ENCODE measurements around the gene EYA4.

EYA4 gene

GRCh38 chr6:133456944-133457343, 215.8 kb downstream of the EYA4 start:
- H3K4me1 ChIP-seq (ENCODE audit: control insufficient read depth in 2 of 2, insufficient read depth in 2 of 2, low read length in 2 of 2): no peaks in the 10 kb centered on the region
- H3K27ac ChIP-seq (ENCODE audit: low read depth in 2 of 2, low read length in 2 of 2): no peak overlapping the region
- no peak overlapping the region for H3K9ac ChIP-seq (ENCODE audit: low read depth in 1 of 2, low read length in 2 of 2)
- no peak overlapping the region for H3K4me3 ChIP-seq (ENCODE audit: low read length in 2 of 2)
- no peaks in the 10 kb centered on the region for H3K36me3 ChIP-seq (ENCODE audit: control insufficient read depth in 2 of 2, insufficient read depth in 2 of 2, low read length in 2 of 2)
- no peaks in the 10 kb centered on the region for H3K27me3 ChIP-seq (ENCODE audit: control insufficient read depth in 2 of 2, insufficient read depth in 2 of 2, low read length in 2 of 2)
- H3K9me3 ChIP-seq (ENCODE audit: control insufficient read depth in 2 of 2, low read length in 2 of 2): no peaks in the 10 kb centered on the region

DNA sequence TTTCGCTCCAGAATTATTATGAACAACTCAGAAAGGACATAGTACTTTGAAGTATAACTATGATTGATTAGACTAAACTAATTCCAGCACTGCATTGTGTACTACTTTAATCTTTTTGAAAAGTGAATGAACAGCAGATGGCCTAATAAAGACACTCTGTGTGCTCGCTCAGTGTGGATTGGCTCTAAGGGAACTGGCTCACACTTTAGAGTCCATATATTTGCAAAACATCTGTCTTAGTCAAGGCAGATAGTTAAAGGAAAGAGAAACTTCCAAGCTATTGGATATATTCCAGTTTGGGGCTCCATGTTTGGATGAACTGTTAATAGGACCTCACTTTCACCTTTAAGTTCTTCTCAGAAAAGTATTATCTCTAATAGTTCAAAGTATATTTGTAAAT, 218.9 kb downstream of the EYA4 start:
- Histone ChIP-seq H3K9ac (ENCODE audit: low read depth in 1 of 2, low read length in 2 of 2) (no peak overlapping the region), H3K9me3 (ENCODE audit: control insufficient read depth in 2 of 2, low read length in 2 of 2) (no peaks in the 10 kb centered on the region), H3K4me1 (ENCODE audit: control insufficient read depth in 2 of 2, insufficient read depth in 2 of 2, low read length in 2 of 2) (no peaks in the 10 kb centered on the region), H3K36me3 (ENCODE audit: control insufficient read depth in 2 of 2, insufficient read depth in 2 of 2, low read length in 2 of 2) (no peaks in the 10 kb centered on the region), H3K27me3 (ENCODE audit: control insufficient read depth in 2 of 2, insufficient read depth in 2 of 2, low read length in 2 of 2) (no peaks in the 10 kb centered on the region), H3K4me3 (ENCODE audit: low read length in 2 of 2) (no peak overlapping the region), H3K27ac (ENCODE audit: low read depth in 2 of 2, low read length in 2 of 2) (no peak overlapping the region)

GRCh38 chr6:133463790-133464189, 222.6 kb downstream of the EYA4 start:
- Histone ChIP-seq H3K9ac (ENCODE audit: low read depth in 1 of 2, low read length in 2 of 2) (no peak overlapping the region), H3K9me3 (ENCODE audit: control insufficient read depth in 2 of 2, low read length in 2 of 2) (no peaks in the 10 kb centered on the region), H3K36me3 (ENCODE audit: control insufficient read depth in 2 of 2, insufficient read depth in 2 of 2, low read length in 2 of 2) (no peaks in the 10 kb centered on the region), H3K4me1 (ENCODE audit: control insufficient read depth in 2 of 2, insufficient read depth in 2 of 2, low read length in 2 of 2) (no peaks in the 10 kb centered on the region), H3K27me3 (ENCODE audit: control insufficient read depth in 2 of 2, insufficient read depth in 2 of 2, low read length in 2 of 2) (no peaks in the 10 kb centered on the region), H3K27ac (ENCODE audit: low read depth in 2 of 2, low read length in 2 of 2) (no peak overlapping the region), H3K4me3 (ENCODE audit: low read length in 2 of 2) (no peak overlapping the region)

GRCh38 chr6:133466680-133467079, 225.5 kb downstream of the EYA4 start:
- Histone ChIP-seq H3K9ac (ENCODE audit: low read depth in 1 of 2, low read length in 2 of 2) (no peak overlapping the region), H3K4me1 (ENCODE audit: control insufficient read depth in 2 of 2, insufficient read depth in 2 of 2, low read length in 2 of 2) (no peaks in the 10 kb centered on the region), H3K9me3 (ENCODE audit: control insufficient read depth in 2 of 2, low read length in 2 of 2) (no peaks in the 10 kb centered on the region), H3K4me3 (ENCODE audit: low read length in 2 of 2) (no peak overlapping the region), H3K36me3 (ENCODE audit: control insufficient read depth in 2 of 2, insufficient read depth in 2 of 2, low read length in 2 of 2) (no peaks in the 10 kb centered on the region), H3K27ac (ENCODE audit: low read depth in 2 of 2, low read length in 2 of 2) (no peak overlapping the region), H3K27me3 (ENCODE audit: control insufficient read depth in 2 of 2, insufficient read depth in 2 of 2, low read length in 2 of 2) (no peaks in the 10 kb centered on the region)

GRCh38 chr6:133467231-133467981, 226.2 kb downstream of the EYA4 start:
- no peak overlapping the region for H3K9ac ChIP-seq (ENCODE audit: low read depth in 1 of 2, low read length in 2 of 2)
- H3K36me3 ChIP-seq (ENCODE audit: control insufficient read depth in 2 of 2, insufficient read depth in 2 of 2, low read length in 2 of 2): no peaks in the 10 kb centered on the region
- H3K9me3 ChIP-seq (ENCODE audit: control insufficient read depth in 2 of 2, low read length in 2 of 2): no peaks in the 10 kb centered on the region
- no peaks in the 10 kb centered on the region for H3K4me1 ChIP-seq (ENCODE audit: control insufficient read depth in 2 of 2, insufficient read depth in 2 of 2, low read length in 2 of 2)
- H3K27me3 ChIP-seq (ENCODE audit: control insufficient read depth in 2 of 2, insufficient read depth in 2 of 2, low read length in 2 of 2): no peaks in the 10 kb centered on the region
- H3K27ac ChIP-seq (ENCODE audit: low read depth in 2 of 2, low read length in 2 of 2): no peak overlapping the region
- H3K4me3 ChIP-seq (ENCODE audit: low read length in 2 of 2): no peak overlapping the region

- H3K4me3 ChIP-seq (ENCODE audit: low read length in 2 of 2): no peak overlapping the region
- H3K9me3 ChIP-seq (ENCODE audit: control insufficient read depth in 2 of 2, low read length in 2 of 2): no peaks in the 10 kb centered on the region
- H3K27ac ChIP-seq (ENCODE audit: low read depth in 2 of 2, low read length in 2 of 2): no peak overlapping the region
- H3K36me3 ChIP-seq (ENCODE audit: control insufficient read depth in 2 of 2, insufficient read depth in 2 of 2, low read length in 2 of 2): no peaks in the 10 kb centered on the region
- no peaks in the 10 kb centered on the region for H3K27me3 ChIP-seq (ENCODE audit: control insufficient read depth in 2 of 2, insufficient read depth in 2 of 2, low read length in 2 of 2)
- no peak overlapping the region for H3K9ac ChIP-seq (ENCODE audit: low read depth in 1 of 2, low read length in 2 of 2)
- no peaks in the 10 kb centered on the region for H3K4me1 ChIP-seq (ENCODE audit: control insufficient read depth in 2 of 2, insufficient read depth in 2 of 2, low read length in 2 of 2)
Observed at GRCh38 chr6:133467982-133468380, 226.8 kb downstream of the EYA4 start.

GRCh38 chr6:133468591-133468990, 227.4 kb downstream of the EYA4 start:
- H3K4me1 ChIP-seq (ENCODE audit: control insufficient read depth in 2 of 2, insufficient read depth in 2 of 2, low read length in 2 of 2): no peaks in the 10 kb centered on the region
- no peak overlapping the region for H3K9ac ChIP-seq (ENCODE audit: low read depth in 1 of 2, low read length in 2 of 2)
- H3K27me3 ChIP-seq (ENCODE audit: control insufficient read depth in 2 of 2, insufficient read depth in 2 of 2, low read length in 2 of 2): no peaks in the 10 kb centered on the region
- no peak overlapping the region for H3K27ac ChIP-seq (ENCODE audit: low read depth in 2 of 2, low read length in 2 of 2)
- H3K4me3 ChIP-seq (ENCODE audit: low read length in 2 of 2): no peak overlapping the region
- H3K9me3 ChIP-seq (ENCODE audit: control insufficient read depth in 2 of 2, low read length in 2 of 2): no peaks in the 10 kb centered on the region
- no peaks in the 10 kb centered on the region for H3K36me3 ChIP-seq (ENCODE audit: control insufficient read depth in 2 of 2, insufficient read depth in 2 of 2, low read length in 2 of 2)

DNA sequence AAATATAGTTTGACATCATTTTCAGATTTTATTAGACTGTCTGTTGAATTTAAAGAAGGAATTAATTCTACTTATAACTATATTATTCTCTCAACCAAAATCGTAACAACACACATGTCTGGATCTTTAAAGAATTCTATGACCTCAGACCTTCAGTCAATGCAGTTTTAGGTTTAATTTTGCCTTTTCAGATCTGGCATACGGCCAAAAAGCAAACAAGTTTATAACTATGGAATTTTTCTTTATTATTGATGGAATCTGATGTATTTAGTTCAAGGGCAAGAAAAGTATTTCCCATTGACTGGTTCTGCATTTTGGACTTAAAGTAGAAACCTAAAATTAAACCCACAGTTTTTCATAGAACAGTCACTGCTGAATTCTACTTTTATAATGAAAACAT, 233.4 kb downstream of the EYA4 start:
- Histone ChIP-seq H3K27me3 (ENCODE audit: control insufficient read depth in 2 of 2, insufficient read depth in 2 of 2, low read length in 2 of 2) (no peaks in the 10 kb centered on the region), H3K9ac (ENCODE audit: low read depth in 1 of 2, low read length in 2 of 2) (no peak overlapping the region), H3K9me3 (ENCODE audit: control insufficient read depth in 2 of 2, low read length in 2 of 2) (no peaks in the 10 kb centered on the region), H3K4me3 (ENCODE audit: low read length in 2 of 2) (no peak overlapping the region), H3K36me3 (ENCODE audit: control insufficient read depth in 2 of 2, insufficient read depth in 2 of 2, low read length in 2 of 2) (no peaks in the 10 kb centered on the region), H3K27ac (ENCODE audit: low read depth in 2 of 2, low read length in 2 of 2) (no peak overlapping the region), H3K4me1 (ENCODE audit: control insufficient read depth in 2 of 2, insufficient read depth in 2 of 2, low read length in 2 of 2) (no peaks in the 10 kb centered on the region)

GRCh38 chr6:133478673-133479072, 237.5 kb downstream of the EYA4 start:
- no peaks in the 10 kb centered on the region for H3K36me3 ChIP-seq (ENCODE audit: control insufficient read depth in 2 of 2, insufficient read depth in 2 of 2, low read length in 2 of 2)
- H3K27ac ChIP-seq (ENCODE audit: low read depth in 2 of 2, low read length in 2 of 2): no peak overlapping the region
- no peak overlapping the region for H3K9ac ChIP-seq (ENCODE audit: low read depth in 1 of 2, low read length in 2 of 2)
- H3K4me3 ChIP-seq (ENCODE audit: low read length in 2 of 2): no peak overlapping the region
- no peaks in the 10 kb centered on the region for H3K27me3 ChIP-seq (ENCODE audit: control insufficient read depth in 2 of 2, insufficient read depth in 2 of 2, low read length in 2 of 2)
- no peaks in the 10 kb centered on the region for H3K9me3 ChIP-seq (ENCODE audit: control insufficient read depth in 2 of 2, low read length in 2 of 2)
- no peaks in the 10 kb centered on the region for H3K4me1 ChIP-seq (ENCODE audit: control insufficient read depth in 2 of 2, insufficient read depth in 2 of 2, low read length in 2 of 2)

- Histone ChIP-seq H3K27ac (ENCODE audit: low read depth in 2 of 2, low read length in 2 of 2) (no peak overlapping the region), H3K9ac (ENCODE audit: low read depth in 1 of 2, low read length in 2 of 2) (no peak overlapping the region), H3K9me3 (ENCODE audit: control insufficient read depth in 2 of 2, low read length in 2 of 2) (no peaks in the 10 kb centered on the region), H3K4me3 (ENCODE audit: low read length in 2 of 2) (no peak overlapping the region), H3K4me1 (ENCODE audit: control insufficient read depth in 2 of 2, insufficient read depth in 2 of 2, low read length in 2 of 2) (no peaks in the 10 kb centered on the region), H3K27me3 (ENCODE audit: control insufficient read depth in 2 of 2, insufficient read depth in 2 of 2, low read length in 2 of 2) (no peaks in the 10 kb centered on the region), H3K36me3 (ENCODE audit: control insufficient read depth in 2 of 2, insufficient read depth in 2 of 2, low read length in 2 of 2) (no peaks in the 10 kb centered on the region)
Observed at GRCh38 chr6:133487174-133487573, 246.0 kb downstream of the EYA4 start.
